PFSK-1 (cell line): ENCODE data around the gene DNPH1.

Experiments used
- FOXP2 ChIP-seq: optimal IDR thresholded peaks from 2 replicates; pipeline ENCODE3; 2011; ENCODE audit warnings: borderline replicate concordance, control low read depth, inconsistent platforms; ENCODE audit not compliant: insufficient read depth; ENCODE audit errors: extremely low read length, extremely low read depth
- POLR2AphosphoS5 ChIP-seq: IDR thresholded peaks from 2 replicates; pipeline ENCODE4 v1.6.1; 2012; ENCODE audit warnings: low read depth, mild to moderate bottlenecking, control low read depth, low read length, moderate library complexity
- SIN3A ChIP-seq: IDR thresholded peaks from 2 replicates; pipeline ENCODE4 v1.6.1; 2012; ENCODE audit warnings: mild to moderate bottlenecking, low read length, moderate library complexity, borderline replicate concordance; ENCODE audit not compliant: insufficient read depth
- TAF1 ChIP-seq: IDR thresholded peaks from 2 replicates; pipeline ENCODE4 v1.6.1; 2012; ENCODE audit warnings: low read length, control low read depth, borderline replicate concordance; ENCODE audit not compliant: insufficient read depth
- TF ChIP-seq, protein P1 (sequence below), 2 experiments: IDR thresholded peaks; 2 replicates each; pipeline versions ENCODE4 v1.6.1 to v1.8.0; 2011 to 2012; ENCODE audit warnings: low read depth in 2 of 2, low read length in 2 of 2, control low read depth in 1 of 2, inconsistent platforms in 1 of 2, mild to moderate bottlenecking in 1 of 2, moderate library complexity in 1 of 2; ENCODE audit not compliant: insufficient read depth in 1 of 2

DNPH1 gene

GRCh38 chr6:43241446-43241845 lies 12.2 kb upstream of the DNPH1 start:
- TF ChIP-seq FOXP2 (no peak), TAF1 (no peak), SIN3A (no peak), POLR2AphosphoS5 (no peak)
- TF ChIP-seq, protein P1, sequence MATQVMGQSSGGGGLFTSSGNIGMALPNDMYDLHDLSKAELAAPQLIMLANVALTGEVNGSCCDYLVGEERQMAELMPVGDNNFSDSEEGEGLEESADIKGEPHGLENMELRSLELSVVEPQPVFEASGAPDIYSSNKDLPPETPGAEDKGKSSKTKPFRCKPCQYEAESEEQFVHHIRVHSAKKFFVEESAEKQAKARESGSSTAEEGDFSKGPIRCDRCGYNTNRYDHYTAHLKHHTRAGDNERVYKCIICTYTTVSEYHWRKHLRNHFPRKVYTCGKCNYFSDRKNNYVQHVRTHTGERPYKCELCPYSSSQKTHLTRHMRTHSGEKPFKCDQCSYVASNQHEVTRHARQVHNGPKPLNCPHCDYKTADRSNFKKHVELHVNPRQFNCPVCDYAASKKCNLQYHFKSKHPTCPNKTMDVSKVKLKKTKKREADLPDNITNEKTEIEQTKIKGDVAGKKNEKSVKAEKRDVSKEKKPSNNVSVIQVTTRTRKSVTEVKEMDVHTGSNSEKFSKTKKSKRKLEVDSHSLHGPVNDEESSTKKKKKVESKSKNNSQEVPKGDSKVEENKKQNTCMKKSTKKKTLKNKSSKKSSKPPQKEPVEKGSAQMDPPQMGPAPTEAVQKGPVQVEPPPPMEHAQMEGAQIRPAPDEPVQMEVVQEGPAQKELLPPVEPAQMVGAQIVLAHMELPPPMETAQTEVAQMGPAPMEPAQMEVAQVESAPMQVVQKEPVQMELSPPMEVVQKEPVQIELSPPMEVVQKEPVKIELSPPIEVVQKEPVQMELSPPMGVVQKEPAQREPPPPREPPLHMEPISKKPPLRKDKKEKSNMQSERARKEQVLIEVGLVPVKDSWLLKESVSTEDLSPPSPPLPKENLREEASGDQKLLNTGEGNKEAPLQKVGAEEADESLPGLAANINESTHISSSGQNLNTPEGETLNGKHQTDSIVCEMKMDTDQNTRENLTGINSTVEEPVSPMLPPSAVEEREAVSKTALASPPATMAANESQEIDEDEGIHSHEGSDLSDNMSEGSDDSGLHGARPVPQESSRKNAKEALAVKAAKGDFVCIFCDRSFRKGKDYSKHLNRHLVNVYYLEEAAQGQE (IDR thresholded peaks at IDR 0.05; ENCODE audit: insufficient read depth in 1 of 2, low read depth in 2 of 2, low read length in 2 of 2) = no peak

DNA sequence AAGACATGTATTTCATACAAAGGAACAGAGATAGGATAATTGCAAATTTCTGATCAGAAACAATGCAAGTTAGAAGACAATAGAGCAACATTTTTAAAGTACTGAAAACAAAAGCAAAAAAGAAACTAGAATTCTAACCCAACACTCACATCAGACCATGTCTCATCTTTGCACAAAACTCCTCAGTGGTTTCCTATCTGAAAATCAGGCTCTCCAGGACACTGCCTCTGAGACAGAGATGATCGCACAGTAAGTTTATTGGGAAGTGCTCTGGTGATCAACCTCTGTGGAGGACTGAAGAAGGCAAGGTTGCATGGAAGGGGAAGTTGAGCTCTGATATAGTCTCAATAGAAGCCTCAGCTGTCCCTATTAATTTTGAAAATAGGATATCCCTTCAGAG lies 11.7 kb upstream of the DNPH1 start:
- TF ChIP-seq, protein P1 (IDR thresholded peaks at IDR 0.05; ENCODE audit: insufficient read depth in 1 of 2, low read depth in 2 of 2, low read length in 2 of 2) = no peak
- TF ChIP-seq FOXP2 (no peak), SIN3A (no peak), POLR2AphosphoS5 (no peak), TAF1 (no peak)

- TF ChIP-seq FOXP2 (no peak), POLR2AphosphoS5 (no peak)
- TF ChIP-seq, protein P1 (IDR thresholded peaks at IDR 0.05; ENCODE audit: insufficient read depth in 1 of 2, low read depth in 2 of 2, low read length in 2 of 2) = no peak
Measured at GRCh38 chr6:43239054-43239453, 9.8 kb upstream of the DNPH1 start.

GRCh38 chr6:43235841-43236240 lies 6.6 kb upstream of the DNPH1 start:
- TF ChIP-seq FOXP2 = no peak
- TF ChIP-seq SIN3A = no peak
- TF ChIP-seq, protein P1 (IDR thresholded peaks at IDR 0.05; ENCODE audit: insufficient read depth in 1 of 2, low read depth in 2 of 2, low read length in 2 of 2) = no peak
- no peak for TF ChIP-seq TAF1
- TF ChIP-seq POLR2AphosphoS5 = no peak
